HG02884 (cell line): ENCODE measurements around the gene SRMS.

ENCODE experiments used
- ATAC-seq: cut with Tn5 transposase; IDR thresholded peaks from one replicate; pipeline ENCODE4 v1.9.1; 2021; ENCODE audit warnings: mild to moderate bottlenecking, moderate library complexity; ENCODE audit not compliant: unreplicated experiment

SRMS gene

DNA sequence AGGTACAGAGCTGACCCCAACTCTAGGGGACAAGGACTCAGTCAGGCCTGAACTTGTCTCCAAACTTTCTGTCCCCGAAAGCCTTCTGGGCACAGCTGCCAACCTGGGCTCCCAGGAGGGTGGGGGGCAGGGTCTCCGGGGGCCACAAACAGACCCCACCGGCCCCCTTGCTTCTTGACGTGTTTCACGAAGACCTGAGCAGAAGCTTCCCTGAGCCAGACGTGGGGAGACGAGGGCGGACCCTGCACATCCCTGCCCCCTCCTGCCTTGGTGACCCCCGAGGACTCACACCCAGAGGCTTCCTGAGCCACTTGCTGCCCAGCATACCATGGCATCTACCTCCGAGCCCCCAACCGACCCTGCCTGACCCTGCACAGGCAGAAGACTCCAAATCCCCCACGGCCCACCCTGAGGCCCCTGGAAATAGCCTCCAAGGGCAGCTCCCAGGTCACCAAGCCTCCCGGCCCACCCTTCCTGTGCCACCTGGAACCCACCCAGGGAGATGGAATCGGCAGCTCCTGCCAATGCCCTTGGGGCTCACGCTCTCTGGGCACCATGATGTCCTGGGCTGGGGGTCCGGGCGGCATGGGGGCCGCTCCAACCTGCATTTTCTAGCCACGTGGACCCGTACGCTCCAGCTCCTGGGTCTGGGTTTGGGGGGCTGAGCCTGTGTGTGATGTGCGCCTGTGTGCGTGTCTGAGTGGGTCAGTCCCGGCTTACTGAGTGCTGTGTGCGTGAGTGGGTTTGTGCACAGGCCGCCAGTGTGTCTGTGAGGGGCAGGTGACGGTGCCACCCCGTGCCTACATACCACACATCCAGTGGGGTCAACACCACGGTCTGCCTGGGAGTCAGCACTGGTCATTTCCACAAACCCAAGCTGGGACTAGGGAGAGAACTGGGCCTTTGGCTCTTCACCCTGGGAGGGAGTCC is 7.8 kb downstream of the SRMS start:
- no peak for ATAC-seq

DNA sequence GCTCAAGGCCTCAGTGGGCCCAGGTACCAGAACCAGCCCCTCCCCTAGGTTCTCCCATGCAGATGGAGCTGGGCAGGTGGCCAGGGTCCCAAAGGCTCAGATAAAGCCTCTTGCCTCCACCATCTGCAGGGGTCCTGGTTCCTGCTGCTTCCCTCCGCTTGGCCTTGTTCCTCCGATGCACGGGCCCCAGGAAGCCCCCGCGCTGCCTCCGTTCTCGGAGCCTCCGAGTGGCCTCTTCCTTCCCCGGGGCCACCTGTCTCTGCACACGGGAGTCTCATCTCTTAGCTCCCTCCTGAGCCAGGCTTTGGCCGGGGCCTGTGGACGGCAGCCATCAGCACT is 8.5 kb downstream of the SRMS start:
- ATAC-seq = no peak

- no peak for ATAC-seq
These were observed 9.1 kb downstream of the SRMS start for GRCh38 chr20:63538204-63539091.

DNA sequence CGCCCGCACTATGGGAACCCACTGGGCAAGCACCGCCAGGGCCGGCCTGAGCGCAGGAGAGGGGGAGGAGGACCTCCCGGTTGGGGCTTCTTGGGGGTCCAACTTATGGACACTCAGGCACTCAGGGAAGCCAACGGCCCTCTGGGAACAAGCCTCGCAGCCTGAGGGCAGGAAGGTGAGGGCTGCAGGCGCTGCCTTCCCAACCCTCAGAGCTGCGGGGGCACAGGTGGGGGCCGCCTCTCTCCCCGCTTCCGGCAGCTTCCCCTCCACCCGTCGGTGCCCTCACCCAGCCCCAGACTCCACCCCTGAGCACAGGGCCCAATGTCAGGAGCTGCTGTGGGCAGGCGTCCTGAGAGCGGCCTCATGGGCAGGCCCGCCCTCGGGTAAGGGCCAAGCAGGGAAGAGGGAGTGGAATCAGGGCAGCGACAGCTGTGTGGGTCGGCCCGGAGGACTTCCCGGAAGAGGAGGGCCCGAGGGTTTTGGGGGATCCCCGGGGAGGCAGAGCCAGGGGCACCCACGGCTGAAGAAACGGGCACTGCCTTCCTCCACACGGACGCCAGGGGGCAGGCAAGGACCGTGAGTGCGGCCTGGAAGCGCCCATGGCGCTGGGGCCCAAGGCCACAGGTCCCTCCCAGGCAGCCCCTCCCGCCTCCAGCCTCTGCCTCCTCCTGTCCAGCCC is 9.9 kb downstream of the SRMS start:
- peak; percentile 73 for ATAC-seq

DNA sequence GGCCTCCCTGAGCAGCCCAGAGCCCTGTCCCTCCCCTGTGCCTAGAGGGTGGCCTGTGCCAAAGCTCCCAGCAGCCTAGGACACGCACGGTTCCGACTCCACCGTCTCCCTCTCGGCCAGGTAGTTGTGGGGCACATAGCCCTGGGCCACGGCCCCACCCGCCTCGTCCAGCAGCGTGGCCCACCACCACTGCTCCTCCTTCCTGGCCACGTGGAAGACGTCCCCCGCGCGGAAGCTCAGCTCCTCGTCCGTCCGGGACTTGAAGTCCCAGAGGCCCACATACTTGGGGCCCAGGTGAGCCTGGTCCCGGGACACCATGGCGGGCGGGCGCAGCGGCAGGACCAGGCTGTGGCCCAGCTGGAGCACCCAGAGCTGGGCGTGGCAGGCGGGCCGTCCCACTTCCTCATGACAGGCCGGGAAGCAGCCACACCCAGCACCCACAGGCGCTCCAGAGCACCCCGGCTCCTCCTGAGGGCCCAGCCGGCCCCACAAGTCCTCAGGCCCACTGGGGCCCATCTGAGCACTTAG is 10.5 kb downstream of the SRMS start, which contains the start of gene PTK6:
TSS of gene PTK6 (minus strand) at position 380 of the 528 bp plus-strand sequence. CDS start at position 318, 62 bp downstream.
- no peak for ATAC-seq

GRCh38 chr20:63536241-63536977 is 11.1 kb downstream of the SRMS start:
- ATAC-seq = no peak

GRCh38 chr20:63534831-63535651 is 12.5 kb downstream of the SRMS start:
- ATAC-seq = no peak

DNA sequence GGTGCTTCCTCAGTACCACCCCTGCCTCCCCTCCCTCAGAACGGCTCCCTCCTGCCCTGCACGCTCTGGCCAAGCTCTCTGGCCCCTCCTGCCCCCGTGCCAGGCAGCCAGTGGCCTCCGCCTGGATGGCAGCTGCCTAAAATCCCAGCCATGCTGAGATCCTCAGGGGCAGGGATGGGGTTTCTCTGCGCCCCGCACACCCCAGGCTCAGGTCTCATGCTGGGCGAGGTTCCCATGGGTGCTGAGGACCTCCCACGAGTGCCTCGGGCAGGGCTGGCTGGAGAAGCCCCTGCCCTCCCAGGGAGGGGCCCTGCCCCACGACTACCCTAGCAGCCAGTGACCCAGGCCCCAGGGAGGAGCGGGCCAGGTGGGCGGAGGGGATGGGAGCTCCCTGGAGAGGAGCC is 13.1 kb downstream of the SRMS start:
- no peak for ATAC-seq

DNA sequence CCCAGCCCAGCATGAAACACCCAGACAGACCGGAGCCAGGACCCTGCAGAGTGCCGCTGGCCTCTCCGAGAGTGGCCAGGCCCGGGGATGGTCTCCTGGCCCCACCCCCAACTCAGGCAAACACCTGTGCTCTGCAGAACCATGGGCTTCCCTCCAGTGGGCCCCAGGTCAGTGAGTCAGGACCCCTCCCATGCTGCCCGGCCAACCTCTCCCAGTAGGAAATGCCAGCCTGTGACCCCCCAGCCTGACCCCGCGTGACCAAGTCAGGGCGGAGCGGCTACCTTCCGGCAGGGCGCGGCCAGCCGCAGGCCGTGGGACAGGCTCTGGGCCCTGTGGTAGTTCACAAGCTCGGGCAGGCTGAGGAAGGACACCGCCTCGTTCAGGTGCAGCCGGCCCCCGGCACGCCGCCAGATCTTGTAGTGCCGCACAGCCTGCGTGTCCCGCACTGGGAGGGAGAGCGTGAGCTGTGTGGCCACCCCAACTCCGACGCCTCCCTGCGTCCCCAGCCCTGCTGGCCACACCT is 13.6 kb downstream of the SRMS start:
- ATAC-seq = no peak

DNA sequence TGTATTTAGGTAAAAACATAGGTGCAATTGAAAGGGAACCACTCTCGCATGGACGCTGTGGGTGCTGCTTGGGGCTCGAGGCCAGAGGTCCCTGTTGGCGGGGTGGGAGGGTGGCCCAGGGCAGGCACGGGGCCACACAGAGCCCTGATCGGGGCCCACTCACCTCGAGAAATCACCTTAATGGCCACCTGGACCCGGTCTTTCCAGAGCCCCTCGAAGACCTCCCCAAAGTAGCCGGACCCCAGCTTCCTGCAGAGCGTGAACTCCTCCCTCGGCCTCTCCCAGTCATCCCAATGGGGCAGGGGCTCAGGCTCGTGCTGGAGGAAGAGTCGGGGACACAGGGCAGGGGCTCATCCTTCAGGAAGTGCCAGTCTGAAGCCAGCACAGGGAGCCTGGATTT is 14.2 kb downstream of the SRMS start:
- ATAC-seq = no peak

DNA sequence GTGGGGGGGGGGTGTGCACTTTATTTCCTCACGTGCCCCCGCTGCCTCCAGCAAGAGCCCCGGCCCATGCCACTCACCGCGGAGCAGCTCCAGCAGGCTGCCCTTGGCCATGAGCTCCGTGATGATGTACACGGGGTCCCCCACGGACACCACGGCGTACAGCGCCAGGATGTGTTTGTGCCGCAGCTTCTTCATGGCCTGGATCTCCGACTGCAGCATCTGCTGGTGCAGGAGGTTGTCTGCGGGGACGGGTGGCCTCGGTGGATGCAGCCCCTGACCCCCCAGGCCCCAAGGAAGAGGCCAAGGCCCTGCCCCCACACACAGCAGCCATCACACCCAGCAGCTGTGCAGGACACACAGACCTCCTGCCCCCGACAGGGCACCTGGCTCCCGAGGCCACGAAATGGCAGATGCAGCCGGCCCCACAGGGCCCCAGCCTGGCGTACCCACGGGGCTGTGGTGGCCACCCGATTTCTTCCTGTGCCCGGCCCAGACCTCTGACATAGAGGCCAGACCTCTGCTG is 15.0 kb downstream of the SRMS start:
- no peak for ATAC-seq

DNA sequence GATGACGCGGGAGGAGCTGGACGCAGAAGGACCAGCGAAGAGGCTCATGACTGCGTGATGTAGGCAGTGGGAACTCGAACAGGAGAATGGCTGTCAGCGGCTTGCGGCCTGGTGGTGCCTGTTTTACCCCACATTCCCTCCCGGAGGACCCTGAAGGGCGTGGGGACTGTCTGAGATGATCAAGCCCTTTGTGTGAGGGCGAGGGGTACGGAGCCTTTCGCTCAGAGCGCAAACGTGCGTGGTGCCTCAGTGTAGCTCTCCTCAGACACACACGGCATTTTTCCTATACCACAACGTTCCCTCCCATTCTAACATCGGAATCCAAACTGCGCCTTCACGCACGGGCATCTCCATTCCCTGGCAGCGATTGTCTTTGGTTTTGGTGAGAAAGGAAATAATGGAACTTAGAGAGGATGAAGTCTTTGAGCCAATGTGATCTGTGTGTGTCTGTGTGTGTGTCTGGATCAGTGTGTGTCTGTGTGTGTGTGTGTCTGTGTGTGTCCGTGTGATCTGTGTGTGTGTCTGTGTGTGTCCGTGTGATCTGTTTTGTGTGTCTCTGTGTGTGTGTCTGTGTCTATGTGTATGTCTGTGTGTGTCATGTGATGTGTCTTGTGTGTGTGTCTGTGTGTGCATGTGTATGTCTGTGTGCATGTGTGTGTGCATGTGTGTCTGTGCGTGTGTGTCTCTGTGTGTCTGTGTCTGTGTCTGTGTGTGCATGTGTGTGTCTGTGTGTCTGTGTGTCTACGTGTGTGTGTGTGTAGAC is 15.7 kb downstream of the SRMS start:
- no peak for ATAC-seq

DNA sequence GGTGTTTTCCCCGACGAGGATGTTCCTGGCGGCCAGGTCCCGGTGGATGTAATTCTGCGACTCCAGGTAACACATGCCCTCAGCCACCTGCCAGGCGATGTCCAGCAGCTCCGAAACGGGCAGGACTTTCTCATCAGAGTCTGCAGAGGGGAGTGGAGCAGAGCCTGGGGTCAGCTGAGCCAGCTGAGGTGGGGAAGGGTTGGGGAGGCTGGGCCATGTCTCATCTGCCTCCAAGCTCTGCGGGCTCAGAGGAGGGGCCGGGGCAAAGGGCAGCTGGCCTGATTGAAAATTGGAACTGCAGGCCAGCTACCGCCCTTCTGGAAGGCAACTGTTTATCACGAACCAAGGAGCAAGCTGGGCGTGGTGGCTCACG is 16.8 kb downstream of the SRMS start:
- no peak for ATAC-seq

DNA sequence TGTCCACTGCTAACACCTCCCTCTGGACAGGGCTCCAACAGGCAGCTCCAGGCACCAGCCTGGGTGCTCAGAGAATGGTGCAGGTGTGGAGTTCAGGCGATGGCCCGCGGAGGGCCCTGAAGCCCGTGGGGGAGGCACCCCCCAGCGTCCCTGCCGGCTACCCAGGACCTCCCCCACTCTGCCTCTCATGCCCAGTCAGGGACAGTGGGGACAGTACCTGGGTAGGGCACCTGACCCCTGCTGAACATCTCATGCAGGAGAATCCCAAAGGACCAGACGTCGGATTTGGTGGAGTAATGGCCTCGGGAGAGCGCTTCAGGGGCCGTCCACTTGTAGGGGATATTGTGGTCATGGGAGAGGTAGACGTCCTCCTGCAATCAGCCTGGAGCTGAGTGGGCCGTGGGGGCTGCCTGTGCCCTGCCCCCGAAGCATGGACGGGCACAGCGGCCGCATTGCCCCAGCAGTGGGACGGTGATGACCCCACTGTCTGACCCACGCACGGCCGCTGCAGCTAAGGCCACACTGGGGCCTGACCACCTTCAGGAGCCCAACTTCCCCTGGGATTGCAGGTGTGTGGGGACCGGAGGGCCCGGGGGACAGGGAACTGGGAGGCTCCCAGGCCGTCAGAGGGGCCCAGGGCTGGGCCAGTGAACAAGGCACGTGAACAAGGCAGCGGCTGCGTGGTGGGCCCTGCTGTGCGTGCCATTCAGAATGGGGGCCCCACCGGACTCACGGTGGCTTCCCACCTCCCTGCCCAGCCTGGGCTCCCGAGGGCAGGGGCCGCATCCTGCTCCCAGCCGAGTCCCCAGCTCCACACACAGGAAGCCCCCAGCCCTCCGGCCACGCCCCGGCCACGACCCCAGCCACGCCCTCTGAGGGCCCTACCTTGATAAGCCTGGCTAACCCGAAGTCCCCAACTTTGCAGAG is 17.4 kb downstream of the SRMS start:
- no peak for ATAC-seq

- no peak for ATAC-seq
These were observed 18.2 kb downstream of the SRMS start for GRCh38 chr20:63529180-63529860.

GRCh38 chr20:63527184-63527583 is 20.4 kb downstream of the SRMS start:
- ATAC-seq = no peak

DNA sequence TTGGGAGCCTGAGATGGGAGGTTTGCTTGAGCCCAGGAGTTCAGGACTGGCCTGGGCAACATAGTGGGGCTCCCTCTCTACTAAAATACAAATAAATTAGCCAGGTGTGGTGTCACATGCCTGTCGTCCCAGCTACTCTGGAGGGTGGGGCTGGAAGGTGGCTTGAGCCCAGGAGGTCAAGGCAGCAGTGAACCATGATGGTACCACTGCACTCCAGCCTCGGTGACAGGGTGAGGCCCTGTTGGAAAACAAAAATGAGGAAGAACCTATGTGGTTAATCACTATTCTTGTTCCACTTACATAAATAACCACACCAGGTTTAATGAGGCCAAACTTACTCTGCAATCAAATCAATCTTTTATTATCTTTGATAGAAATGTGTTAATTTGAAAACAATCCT is 21.6 kb downstream of the SRMS start:
- no peak for ATAC-seq
